ENCODE data around the gene RAB7B.

DNA sequence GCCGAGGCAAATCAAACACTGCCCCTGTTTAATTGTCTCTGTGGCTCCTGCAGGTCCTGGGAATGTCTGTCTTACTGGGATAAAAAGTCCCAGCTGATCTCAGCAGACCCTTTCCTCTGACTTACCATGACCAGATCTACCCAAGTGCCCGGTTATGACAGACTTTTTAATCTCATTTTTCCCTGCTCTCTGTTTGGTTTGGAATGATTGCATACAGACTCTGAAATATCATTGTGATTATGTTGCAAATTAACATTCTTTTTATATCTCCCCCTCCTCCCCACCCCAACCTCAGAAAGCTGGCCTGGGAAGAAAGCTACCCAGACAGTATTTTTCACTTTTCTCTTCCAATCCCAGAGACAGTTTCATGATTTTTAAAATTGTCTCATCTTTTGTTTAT is 16.3 kb downstream of the RAB7B start:
- TF ChIP-seq, protein P1, sequence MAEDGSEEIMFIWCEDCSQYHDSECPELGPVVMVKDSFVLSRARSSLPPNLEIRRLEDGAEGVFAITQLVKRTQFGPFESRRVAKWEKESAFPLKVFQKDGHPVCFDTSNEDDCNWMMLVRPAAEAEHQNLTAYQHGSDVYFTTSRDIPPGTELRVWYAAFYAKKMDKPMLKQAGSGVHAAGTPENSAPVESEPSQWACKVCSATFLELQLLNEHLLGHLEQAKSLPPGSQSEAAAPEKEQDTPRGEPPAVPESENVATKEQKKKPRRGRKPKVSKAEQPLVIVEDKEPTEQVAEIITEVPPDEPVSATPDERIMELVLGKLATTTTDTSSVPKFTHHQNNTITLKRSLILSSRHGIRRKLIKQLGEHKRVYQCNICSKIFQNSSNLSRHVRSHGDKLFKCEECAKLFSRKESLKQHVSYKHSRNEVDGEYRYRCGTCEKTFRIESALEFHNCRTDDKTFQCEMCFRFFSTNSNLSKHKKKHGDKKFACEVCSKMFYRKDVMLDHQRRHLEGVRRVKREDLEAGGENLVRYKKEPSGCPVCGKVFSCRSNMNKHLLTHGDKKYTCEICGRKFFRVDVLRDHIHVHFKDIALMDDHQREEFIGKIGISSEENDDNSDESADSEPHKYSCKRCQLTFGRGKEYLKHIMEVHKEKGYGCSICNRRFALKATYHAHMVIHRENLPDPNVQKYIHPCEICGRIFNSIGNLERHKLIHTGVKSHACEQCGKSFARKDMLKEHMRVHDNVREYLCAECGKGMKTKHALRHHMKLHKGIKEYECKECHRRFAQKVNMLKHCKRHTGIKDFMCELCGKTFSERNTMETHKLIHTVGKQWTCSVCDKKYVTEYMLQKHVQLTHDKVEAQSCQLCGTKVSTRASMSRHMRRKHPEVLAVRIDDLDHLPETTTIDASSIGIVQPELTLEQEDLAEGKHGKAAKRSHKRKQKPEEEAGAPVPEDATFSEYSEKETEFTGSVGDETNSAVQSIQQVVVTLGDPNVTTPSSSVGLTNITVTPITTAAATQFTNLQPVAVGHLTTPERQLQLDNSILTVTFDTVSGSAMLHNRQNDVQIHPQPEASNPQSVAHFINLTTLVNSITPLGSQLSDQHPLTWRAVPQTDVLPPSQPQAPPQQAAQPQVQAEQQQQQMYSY (CRISPR knock-in tag; IDR thresholded peaks at IDR 0.05) = no peak
- TF ChIP-seq, protein P2, sequence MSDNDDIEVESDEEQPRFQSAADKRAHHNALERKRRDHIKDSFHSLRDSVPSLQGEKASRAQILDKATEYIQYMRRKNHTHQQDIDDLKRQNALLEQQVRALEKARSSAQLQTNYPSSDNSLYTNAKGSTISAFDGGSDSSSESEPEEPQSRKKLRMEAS (IDR thresholded peaks at IDR 0.05) = no peak
- no peak for TF ChIP-seq NR2C2 (CRISPR knock-in tag; IDR thresholded peaks at IDR 0.05; ENCODE audit: borderline replicate concordance)
